Activated CD4-positive, alpha-beta T cell treated with anti-CD3 and anti-CD28 coated beads, Interleukin-2, amount 10 ng/mL, durations not matched to agents 7 days and 5 days (primary cell): ENCODE results near the gene PLXDC1. TPM values are rescaled to one million over a fixed set of nuclear protein-coding genes. Genes with fewer than 3 reads are reported as not detected.

Source experiments
- CTCF ChIA-PET: fragments of 350-600 bp; sonication (Branson Sonifier 250); formaldehyde crosslinking; loops from one replicate; lab custom pipeline; 2021; ENCODE audit warnings: antibody characterized with exemption; lab: Charles Lee
- POLR2A ChIA-PET: fragments of 350-600 bp; sonication (Branson Sonifier 250); formaldehyde crosslinking; loops from one replicate; lab custom pipeline; 2021; ENCODE audit warnings: antibody characterized with exemption; lab: Charles Lee
- DNase-seq: peaks from one replicate; pipeline ENCODE4 v3.0.0-alpha.2; 2020
- H3K27ac Mint-ChIP-seq: one replicate; pipeline ENCODE4 v1.8.0; 2021; ENCODE audit warnings: mild to moderate bottlenecking, moderate library complexity, mixed read lengths
- H3K27me3 Mint-ChIP-seq: one replicate; pipeline ENCODE4 v1.8.0; 2021; ENCODE audit warnings: mixed read lengths
- H3K36me3 Mint-ChIP-seq: one replicate; pipeline ENCODE4 v1.8.0; 2021; ENCODE audit warnings: low read depth, mixed read lengths
- H3K4me1 Mint-ChIP-seq: one replicate; pipeline ENCODE4 v1.8.0; 2021; ENCODE audit warnings: mixed read lengths
- H3K4me3 Mint-ChIP-seq: one replicate; pipeline ENCODE4 v1.8.0; 2021; ENCODE audit warnings: mild to moderate bottlenecking, moderate library complexity, mixed read lengths
- H3K9me3 Mint-ChIP-seq: one replicate; pipeline ENCODE4 v1.8.0; 2021; ENCODE audit warnings: mixed read lengths
- total RNA-seq, 2 experiments: library from RNA; stranded (reverse); gene quantifications; one replicate each; pipeline ENCODE4 v1.2.3, GENCODE V29; 2021

The PLXDC1 gene
- total RNA-seq, 2 experiments from 2014 or later = 6.0 to 6.3 TPM

DNA sequence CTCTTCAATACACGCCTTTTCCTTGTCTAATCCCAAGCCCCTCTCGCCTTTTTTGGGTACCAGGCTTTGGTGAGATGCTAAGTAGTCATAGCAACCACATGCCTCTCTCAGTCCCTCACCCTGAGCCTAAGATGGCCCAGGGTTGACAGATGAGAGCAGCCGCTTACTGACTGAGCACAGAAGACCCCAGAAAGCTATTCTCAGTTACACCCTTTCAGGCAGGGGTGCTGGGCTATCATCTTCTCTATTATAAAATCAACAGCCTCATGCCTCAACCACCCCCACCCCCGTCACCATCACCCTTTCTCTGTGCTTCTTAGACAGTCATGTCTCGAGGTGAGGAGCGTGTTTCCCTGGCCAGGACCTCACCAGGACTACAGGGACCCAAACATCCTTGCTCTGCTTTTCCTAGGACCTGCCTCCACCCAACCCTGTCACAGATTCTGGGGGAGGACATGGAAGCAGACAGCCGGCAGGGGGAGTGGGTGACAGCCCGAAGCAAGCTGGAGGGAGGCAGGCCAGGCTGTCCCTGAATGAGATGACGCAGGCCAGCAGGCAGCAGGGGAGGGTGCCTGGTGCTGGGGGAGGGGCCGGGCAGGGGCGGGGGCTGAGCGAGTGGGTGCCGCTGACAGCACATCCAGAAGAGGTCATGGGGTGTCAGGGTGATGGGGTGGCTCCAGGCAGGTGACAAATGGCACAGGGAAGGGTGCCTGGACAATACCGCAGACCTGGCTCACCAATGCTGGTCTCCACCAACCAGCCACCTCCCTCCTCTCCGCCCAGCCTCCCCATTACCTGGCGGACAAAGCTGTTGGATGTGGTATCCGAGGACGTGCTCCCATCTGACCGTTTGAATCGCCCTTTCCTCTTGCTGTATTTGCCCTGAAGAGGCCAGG lies 42.9 kb upstream of the PLXDC1 start:
- DNase-seq = no peak
- Mint-ChIP-seq H3K27ac (no peak overlapping the region), H3K4me1 (peaks cover 48% of the 10 kb centered on the region), H3K9me3 (no peaks in the 10 kb centered on the region), H3K27me3 (no peaks in the 10 kb centered on the region), H3K4me3 (no peak overlapping the region), H3K36me3 (peaks cover 16% of the 10 kb centered on the region)
- POLR2A ChIA-PET = interaction anchor here (0.5 kb wide), 1 partner anchor 174 kb away, joined by 3 read pairs; no protein-coding TSS in a partner anchor
- CTCF ChIA-PET = interaction anchor here (1.0 to 3.2 kb wide), 3 partner anchors 12 to 30 kb away, joined by 3 to 8 read pairs (median 3); no protein-coding TSS in a partner anchor

DNA sequence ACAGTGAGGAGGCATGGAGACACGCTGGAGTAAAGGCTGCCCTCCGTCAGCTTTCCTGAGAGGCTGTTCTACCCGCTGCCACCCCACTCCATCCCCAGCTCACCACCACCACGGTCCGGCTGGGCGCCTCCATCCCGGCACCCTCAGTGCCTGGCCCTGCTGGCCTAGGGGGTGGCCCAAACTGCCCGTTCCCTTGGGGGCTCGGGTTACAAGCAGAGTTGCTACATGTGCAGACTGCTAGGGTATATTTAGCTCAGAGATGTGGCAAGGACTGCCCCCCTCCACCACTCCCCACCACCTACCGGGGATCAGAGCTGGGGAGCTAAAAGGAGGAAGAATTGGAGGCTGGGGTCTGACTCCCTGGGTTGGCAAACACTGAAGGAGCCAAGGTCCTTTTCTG lies 41.9 kb upstream of the PLXDC1 start:
- CTCF ChIA-PET = interaction anchor here (1.5 to 3.2 kb wide), 2 partner anchors 18 to 43 kb away, joined by 6 to 8 read pairs; no protein-coding TSS in a partner anchor

DNA sequence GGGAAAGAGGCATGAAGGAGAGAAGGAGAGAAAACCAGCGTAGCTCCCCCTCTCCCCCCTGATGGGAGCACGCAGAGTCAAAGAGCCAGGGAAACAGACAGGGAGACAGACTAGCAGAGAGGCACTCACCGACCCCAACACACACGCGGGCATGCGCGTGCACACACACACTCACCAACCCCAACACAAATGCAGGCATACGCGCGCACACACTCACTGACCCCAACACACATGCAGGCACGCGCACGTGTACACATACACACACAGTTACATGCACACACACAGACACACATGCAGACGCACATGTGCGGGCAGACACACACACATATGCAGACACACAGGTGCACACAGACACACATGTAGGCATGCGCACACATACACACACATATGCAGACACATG lies 41.5 kb upstream of the PLXDC1 start:
- Mint-ChIP-seq H3K4me1 (peaks cover 34% of the 10 kb centered on the region), H3K9me3 (no peaks in the 10 kb centered on the region), H3K27ac (no peak overlapping the region), H3K27me3 (no peaks in the 10 kb centered on the region), H3K4me3 (no peak overlapping the region), H3K36me3 (peaks cover 16% of the 10 kb centered on the region)
- DNase-seq = no peak
- ChIA-PET POLR2A (no interaction called here), CTCF (interaction anchor here (1.5 to 3.2 kb wide), 2 partner anchors 18 to 43 kb away, joined by 6 to 8 read pairs; no protein-coding TSS in a partner anchor)

More for the DNA sequence above, 41.9 kb upstream of the PLXDC1 start:
- H3K4me3 Mint-ChIP-seq = no peak overlapping the region
- H3K27me3 Mint-ChIP-seq = no peaks in the 10 kb centered on the region
- no peak overlapping the region for H3K27ac Mint-ChIP-seq
- no peak for DNase-seq
- H3K9me3 Mint-ChIP-seq = no peaks in the 10 kb centered on the region
- H3K36me3 Mint-ChIP-seq = peaks cover 16% of the 10 kb centered on the region
- POLR2A ChIA-PET = interaction anchor here (0.5 kb wide), 1 partner anchor 173 kb away, joined by 3 read pairs; no protein-coding TSS in a partner anchor
- peaks cover 38% of the 10 kb centered on the region for H3K4me1 Mint-ChIP-seq

- no peak overlapping the region for H3K27ac Mint-ChIP-seq
- H3K36me3 Mint-ChIP-seq = peaks cover 21% of the 10 kb centered on the region
- no peaks in the 10 kb centered on the region for H3K27me3 Mint-ChIP-seq
- CTCF ChIA-PET = interaction anchor here (0.6 to 3.2 kb wide), 4 partner anchors 17 to 829 kb away, joined by 3 to 8 read pairs (median 6); no protein-coding TSS in a partner anchor
- H3K9me3 Mint-ChIP-seq = no peaks in the 10 kb centered on the region
- H3K4me3 Mint-ChIP-seq = no peak overlapping the region
- POLR2A ChIA-PET = no interaction called here
- no peak for DNase-seq
- H3K4me1 Mint-ChIP-seq = peaks cover 40% of the 10 kb centered on the region
Observed at GRCh38 chr17:39191750-39192510, 40.5 kb upstream of the PLXDC1 start.

- ChIA-PET POLR2A (no interaction called here), CTCF (interaction anchor here (1.1 to 1.5 kb wide), 2 partner anchors 12 to 34 kb away, joined by 5 to 7 read pairs; no protein-coding TSS in a partner anchor)
Observed at GRCh38 chr17:39187152-39187830, 35.9 kb upstream of the PLXDC1 start.

DNA sequence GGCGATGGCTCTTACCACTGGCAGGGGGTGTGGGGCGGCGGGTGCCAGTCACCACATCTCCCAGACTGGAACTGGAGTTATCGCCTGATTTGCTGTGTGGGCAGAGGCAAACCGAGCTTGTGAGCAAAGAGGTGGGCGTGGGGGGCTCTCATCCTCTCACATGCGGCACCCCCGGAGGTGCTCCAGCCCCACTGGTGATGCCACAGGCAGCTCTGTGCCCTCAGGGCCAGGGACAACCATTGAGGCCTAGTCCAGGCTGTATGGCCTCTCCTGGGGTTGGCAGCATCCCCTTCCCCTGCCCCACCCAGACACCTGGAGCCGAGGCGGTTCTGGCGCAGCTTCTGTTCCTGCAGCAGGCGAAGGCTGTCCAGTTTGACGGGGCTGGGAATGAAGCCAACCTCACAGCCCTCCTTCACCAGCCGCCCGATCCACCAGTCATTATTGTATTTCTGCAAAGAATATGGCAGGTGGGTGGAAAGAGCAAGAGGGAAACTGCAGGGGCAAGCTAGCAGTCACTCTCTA lies 35.1 kb upstream of the PLXDC1 start:
- ChIA-PET CTCF (interaction anchor here (1.1 to 1.5 kb wide), 2 partner anchors 12 to 33 kb away, joined by 5 to 7 read pairs; no protein-coding TSS in a partner anchor), POLR2A (no interaction called here)
- H3K36me3 Mint-ChIP-seq = peaks cover 25% of the 10 kb centered on the region
- H3K9me3 Mint-ChIP-seq = no peaks in the 10 kb centered on the region
- no peak for DNase-seq
- H3K4me1 Mint-ChIP-seq = peaks cover 7% of the 10 kb centered on the region
- H3K27me3 Mint-ChIP-seq = no peaks in the 10 kb centered on the region
- no peak overlapping the region for H3K4me3 Mint-ChIP-seq
- H3K27ac Mint-ChIP-seq = no peak overlapping the region

More at GRCh38 chr17:39187152-39187830, 35.9 kb upstream of the PLXDC1 start:
- H3K27me3 Mint-ChIP-seq = no peaks in the 10 kb centered on the region
- no peak for DNase-seq
- peaks cover 9% of the 10 kb centered on the region for H3K4me1 Mint-ChIP-seq
- H3K9me3 Mint-ChIP-seq = no peaks in the 10 kb centered on the region
- H3K27ac Mint-ChIP-seq = no peak overlapping the region
- no peak overlapping the region for H3K4me3 Mint-ChIP-seq
- peaks cover 28% of the 10 kb centered on the region for H3K36me3 Mint-ChIP-seq

DNA sequence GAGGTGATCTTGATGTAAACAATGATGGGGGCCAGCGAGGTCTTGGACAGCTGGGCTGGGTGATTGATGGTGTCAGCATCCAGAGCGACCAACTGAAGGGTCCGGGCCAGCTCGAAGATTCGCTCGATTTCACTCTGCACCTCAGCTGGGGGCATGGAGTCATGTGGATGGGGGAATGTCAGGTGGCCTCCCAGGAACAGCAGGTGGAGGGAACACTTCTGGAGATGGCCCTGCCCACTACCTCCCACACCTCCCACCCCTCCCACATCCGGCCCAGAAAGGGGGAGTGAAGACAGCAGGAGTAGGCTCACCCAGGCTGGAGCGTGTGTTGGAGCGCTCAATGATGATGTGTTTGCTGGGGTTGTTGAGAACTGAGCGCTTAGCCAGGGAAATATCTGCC lies 32.3 kb upstream of the PLXDC1 start:
- peaks cover 24% of the 10 kb centered on the region for H3K36me3 Mint-ChIP-seq
- ChIA-PET POLR2A (no interaction called here), CTCF (interaction anchor here (0.6 to 1.8 kb wide), 6 partner anchors 9 to 432 kb away, joined by 3 to 12 read pairs (median 4); no protein-coding TSS in a partner anchor)
- H3K27ac Mint-ChIP-seq = no peak overlapping the region
- DNase-seq = no peak
- H3K9me3 Mint-ChIP-seq = no peaks in the 10 kb centered on the region
- peaks cover 7% of the 10 kb centered on the region for H3K4me1 Mint-ChIP-seq
- H3K4me3 Mint-ChIP-seq = no peak overlapping the region
- no peaks in the 10 kb centered on the region for H3K27me3 Mint-ChIP-seq

DNA sequence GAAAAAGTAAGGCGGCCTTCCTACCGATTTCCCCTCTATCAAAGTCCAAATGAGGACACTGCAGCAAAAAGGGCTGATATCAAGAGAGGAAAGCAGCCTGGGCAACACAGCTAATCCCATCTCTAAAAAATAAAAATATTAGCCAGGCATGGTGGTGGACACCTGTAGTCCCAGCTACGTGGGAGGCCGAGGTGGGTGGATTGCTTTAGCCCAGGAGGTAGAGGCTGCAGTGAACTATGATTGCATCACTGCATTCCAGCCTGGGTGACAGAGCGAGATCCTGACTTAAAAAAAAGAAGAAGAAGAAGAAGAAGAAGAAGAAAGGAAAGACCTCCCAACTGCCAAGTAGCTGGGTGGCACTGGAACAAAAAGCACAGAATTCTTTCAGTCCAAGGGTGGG lies 31.6 kb upstream of the PLXDC1 start:
- Mint-ChIP-seq H3K36me3 (peaks cover 24% of the 10 kb centered on the region), H3K4me1 (peaks cover 7% of the 10 kb centered on the region), H3K27ac (no peak overlapping the region), H3K27me3 (no peaks in the 10 kb centered on the region), H3K4me3 (no peak overlapping the region), H3K9me3 (no peaks in the 10 kb centered on the region)
- DNase-seq = no peak
- CTCF ChIA-PET = interaction anchor here (0.6 to 1.8 kb wide), 6 partner anchors 8 to 431 kb away, joined by 3 to 12 read pairs (median 4); no protein-coding TSS in a partner anchor
- POLR2A ChIA-PET = no interaction called here

- Mint-ChIP-seq H3K27ac (no peak overlapping the region), H3K36me3 (peaks cover 32% of the 10 kb centered on the region), H3K4me1 (no peaks in the 10 kb centered on the region), H3K9me3 (no peaks in the 10 kb centered on the region), H3K27me3 (no peaks in the 10 kb centered on the region), H3K4me3 (no peak overlapping the region)
- DNase-seq = no peak
- ChIA-PET POLR2A (no interaction called here), CTCF (no interaction called here)
Observed at GRCh38 chr17:39181303-39181702, 29.9 kb upstream of the PLXDC1 start.

- H3K9me3 Mint-ChIP-seq = no peaks in the 10 kb centered on the region
- H3K27me3 Mint-ChIP-seq = no peaks in the 10 kb centered on the region
- DNase-seq = no peak
- ChIA-PET POLR2A (no interaction called here), CTCF (interaction anchor here (0.6 to 6.7 kb wide), 2 partner anchors 14 to 118 kb away, joined by 3 to 70 read pairs; partner anchors contain the start of gene ARL5C)
- peaks cover 24% of the 10 kb centered on the region for H3K36me3 Mint-ChIP-seq
- no peak overlapping the region for H3K27ac Mint-ChIP-seq
- H3K4me1 Mint-ChIP-seq = peaks cover 7% of the 10 kb centered on the region
- no peak overlapping the region for H3K4me3 Mint-ChIP-seq
Observed at GRCh38 chr17:39178536-39178935, 27.1 kb upstream of the PLXDC1 start.

GRCh38 chr17:39177256-39177655 lies 25.8 kb upstream of the PLXDC1 start:
- ChIA-PET POLR2A (no interaction called here), CTCF (interaction anchor here (6.7 kb wide), 1 partner anchor 12 kb away, joined by 70 read pairs; the partner anchor contains the start of gene ARL5C)
- Mint-ChIP-seq H3K36me3 (peaks cover 15% of the 10 kb centered on the region), H3K27me3 (no peaks in the 10 kb centered on the region), H3K9me3 (no peaks in the 10 kb centered on the region), H3K4me3 (no peak overlapping the region), H3K4me1 (peaks cover 19% of the 10 kb centered on the region), H3K27ac (no peak overlapping the region)
- DNase-seq = no peak
